Ovary (tissue), 9 donors: ENCODE measurements around the gene PPIL6. TPM values are rescaled to one million over a fixed set of nuclear protein-coding genes. Genes with fewer than 3 reads are reported as not detected.

ENCODE experiments used
- DNase-seq, 5 donors: peaks; one replicate each; pipeline ENCODE4 v3.0.0-alpha.2; 2019 to 2020
- H3K27ac ChIP-seq, 2 donors: fragments of 200-600 bp; one replicate each; pipeline versions ENCODE4 v1.5.1 to v1.8.0; 2019 to 2022
- H3K27me3 ChIP-seq: fragments of 200-600 bp; one replicate; pipeline ENCODE4 v1.8.0; 2022
- H3K36me3 ChIP-seq: fragments of 200-600 bp; sonication (generic); one replicate; pipeline ENCODE4 v1.5.1; 2019
- H3K4me1 ChIP-seq: one replicate; pipeline ENCODE4 v1.8.1; 2013; ENCODE audit warnings: mild to moderate bottlenecking, moderate library complexity; ENCODE audit not compliant: insufficient read depth
- H3K4me3 ChIP-seq: fragments of 200-600 bp; sonication (generic); one replicate; pipeline ENCODE4 v1.5.1; 2017
- H3K9me3 ChIP-seq, 2 donors: fragments of 200-600 bp in 1 of 2; sonication (generic) in 1 of 2; one replicate each; pipeline versions ENCODE4 v1.5.1 to v1.8.1; 2013 to 2019; ENCODE audit warnings: mild to moderate bottlenecking in 1 of 2, moderate library complexity in 1 of 2
- EP300 ChIP-seq: sonication (generic); formaldehyde crosslinking; IDR thresholded peaks from one replicate; pipeline ENCODE4 v1.6.1; 2017; ENCODE audit warnings: antibody characterized with exemption
- POLR2A ChIP-seq: fragments of 450-650 bp; IDR thresholded peaks from one replicate; pipeline ENCODE4 v1.6.1; 2017; ENCODE audit warnings: antibody characterized with exemption, mild to moderate bottlenecking, moderate library complexity
- WGBS, 3 donors: extraction: QIAGEN DNeasy Blood & Tissue Kit in 1 of 3; methylation state at CpG; one replicate each; pipeline versions ENCODE4 v1.1.5 to v1.1.7; 2013 to 2017; 5-methylcytosine and 5-hydroxymethylcytosine counted together
- intact Hi-C, 4 donors: fragments of 100-400 bp; cut with DNase I; formaldehyde crosslinking; loops; one replicate each; pipeline versions ENCODE4 v1.11.0 to v1.15.1; 2022 to 2023
- polyA plus RNA-seq, 2 donors: library from polyadenylated mRNA; stranded (reverse); fragments of 200-250 nt in 1 of 2; fragments of 350-450 nt in 1 of 2; fragmentation: Illumina TruSeq in 1 of 2; extraction: RNeasy Lipid Tissue Mini Kit (QIAGEN cat#74804) in 1 of 2; gene quantifications; one replicate each; pipeline ENCODE4 v1.2.3, GENCODE V29; 2013 to 2014
- total RNA-seq, 7 donors: library from RNA; depleted of rRNA in 2 of 7; stranded (reverse); fragments of >200 nt in 2 of 7; fragmentation: NEBNext Ultra II Directional in 3 of 7; extraction: Animal tissue kit (Norgen Biotek cat#: 25700) in 3 of 7; gene quantifications; one replicate each; pipeline versions ENCODE4 v1.1.0 to v1.2.4, GENCODE V29; 2016 to 2023
- TF ChIP-seq, protein P1 (sequence below), 3 donors: fragments of 450-650 bp in 2 of 3; fragments of 200-600 bp in 1 of 3; IDR thresholded peaks; one replicate each; pipeline versions ENCODE4 v1.5.1 to v1.8.0; 2016 to 2022; ENCODE audit warnings: antibody characterized with exemption in 3 of 3, mild to moderate bottlenecking in 1 of 3
- donor health status: DM: no; HTN: no; CAD: no; lungs with moderate emphysema.
- donor health status: DM: no; HTN: no; CAD: no.
- donor health status: Bipolar disorder and iron deficiency.
- donor health status: DM: yes; HTN: yes; CAD: no.
- donor health status: DM: no; HTN: no; CAD: no.
- donor health status: DM: yes; HTN: yes; CAD: no.

The PPIL6 gene
- total and polyA plus RNA-seq, 9 donors: 6.3 to 29.8 (median 10.9) TPM

- H3K27me3 ChIP-seq: no peaks in the 10 kb centered on the region
- no peak overlapping the region for H3K4me3 ChIP-seq
- intact Hi-C loops: no loop called here
- TF ChIP-seq, protein P1, sequence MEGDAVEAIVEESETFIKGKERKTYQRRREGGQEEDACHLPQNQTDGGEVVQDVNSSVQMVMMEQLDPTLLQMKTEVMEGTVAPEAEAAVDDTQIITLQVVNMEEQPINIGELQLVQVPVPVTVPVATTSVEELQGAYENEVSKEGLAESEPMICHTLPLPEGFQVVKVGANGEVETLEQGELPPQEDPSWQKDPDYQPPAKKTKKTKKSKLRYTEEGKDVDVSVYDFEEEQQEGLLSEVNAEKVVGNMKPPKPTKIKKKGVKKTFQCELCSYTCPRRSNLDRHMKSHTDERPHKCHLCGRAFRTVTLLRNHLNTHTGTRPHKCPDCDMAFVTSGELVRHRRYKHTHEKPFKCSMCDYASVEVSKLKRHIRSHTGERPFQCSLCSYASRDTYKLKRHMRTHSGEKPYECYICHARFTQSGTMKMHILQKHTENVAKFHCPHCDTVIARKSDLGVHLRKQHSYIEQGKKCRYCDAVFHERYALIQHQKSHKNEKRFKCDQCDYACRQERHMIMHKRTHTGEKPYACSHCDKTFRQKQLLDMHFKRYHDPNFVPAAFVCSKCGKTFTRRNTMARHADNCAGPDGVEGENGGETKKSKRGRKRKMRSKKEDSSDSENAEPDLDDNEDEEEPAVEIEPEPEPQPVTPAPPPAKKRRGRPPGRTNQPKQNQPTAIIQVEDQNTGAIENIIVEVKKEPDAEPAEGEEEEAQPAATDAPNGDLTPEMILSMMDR (IDR thresholded peaks at IDR 0.05): no peak
- TF ChIP-seq POLR2A: no peak
- no peaks in the 10 kb centered on the region for H3K36me3 ChIP-seq
- no peak overlapping the region for H3K27ac ChIP-seq
- peaks cover 3% of the 10 kb centered on the region for H3K4me1 ChIP-seq
- DNase-seq: no peak
- 66 to 80% (median 80%) methylated on average over 4 of the region's 4 CpGs for WGBS, 3 donors
- no peaks in the 10 kb centered on the region for H3K9me3 ChIP-seq
Measured at GRCh38 chr6:109374326-109374892, 66.0 kb downstream of the PPIL6 start.

DNA sequence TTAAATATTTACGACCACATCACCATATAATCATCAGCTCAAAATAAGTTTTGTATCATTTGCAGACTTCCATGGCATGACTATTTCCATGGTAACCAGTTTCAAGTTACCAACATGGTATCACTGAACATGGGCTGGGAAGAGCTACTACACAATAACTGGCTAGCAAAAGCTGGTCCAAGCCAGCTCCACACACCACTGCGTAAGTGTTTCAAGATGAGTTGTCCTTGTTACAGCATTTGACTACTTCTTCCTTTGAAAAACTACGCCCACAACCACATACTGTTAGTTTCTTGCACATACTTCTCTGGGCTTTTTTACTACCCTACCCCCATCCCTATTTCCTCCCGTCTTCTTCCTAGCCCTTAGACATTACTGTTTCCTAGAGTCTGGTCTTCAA lies 66.7 kb downstream of the PPIL6 start:
- H3K4me3 ChIP-seq: no peak overlapping the region
- H3K36me3 ChIP-seq: no peaks in the 10 kb centered on the region
- 91 to 95% (median 95%) methylated on average over 4 of the region's 4 CpGs for WGBS, 3 donors
- H3K4me1 ChIP-seq: peaks cover 3% of the 10 kb centered on the region
- no peaks in the 10 kb centered on the region for H3K27me3 ChIP-seq
- DNase-seq: no peak
- TF ChIP-seq EP300: no peak
- TF ChIP-seq POLR2A: no peak
- TF ChIP-seq, protein P1 (IDR thresholded peaks at IDR 0.05): no peak
- H3K9me3 ChIP-seq: no peaks in the 10 kb centered on the region
- intact Hi-C loops: no loop called here
- H3K27ac ChIP-seq: no peak overlapping the region

DNA sequence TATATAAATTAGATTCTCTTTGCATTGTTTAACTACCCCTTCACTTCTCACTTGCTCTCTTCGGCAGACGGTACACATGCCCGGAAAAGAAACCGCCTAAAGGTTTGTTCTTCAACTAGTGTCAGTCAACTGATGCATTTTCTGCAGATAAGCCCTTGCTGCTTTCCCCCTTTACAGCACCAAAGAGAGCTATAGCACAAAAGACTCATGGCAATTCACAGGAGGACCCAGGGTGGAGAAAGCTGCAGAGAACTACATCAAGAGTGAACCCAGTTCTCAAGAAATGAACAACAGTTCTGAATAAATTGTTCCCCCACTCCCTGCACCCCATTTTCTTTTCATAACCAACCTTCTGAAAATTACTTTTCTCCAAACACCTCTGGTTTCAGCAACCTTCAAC lies 67.1 kb downstream of the PPIL6 start:
- Histone ChIP-seq H3K4me3 (no peak overlapping the region), H3K36me3 (no peaks in the 10 kb centered on the region), H3K4me1 (peaks cover 3% of the 10 kb centered on the region), H3K27ac (no peak overlapping the region), H3K9me3 (no peaks in the 10 kb centered on the region), H3K27me3 (no peaks in the 10 kb centered on the region)
- intact Hi-C loops: no loop called here
- TF ChIP-seq, protein P1 (IDR thresholded peaks at IDR 0.05): no peak
- TF ChIP-seq POLR2A (no peak), EP300 (no peak)
- 86 to 94% (median 92%) methylated on average over 4 of the region's 4 CpGs for whole genome bisulfite sequencing, 3 donors
- DNase-seq: no peak

DNA sequence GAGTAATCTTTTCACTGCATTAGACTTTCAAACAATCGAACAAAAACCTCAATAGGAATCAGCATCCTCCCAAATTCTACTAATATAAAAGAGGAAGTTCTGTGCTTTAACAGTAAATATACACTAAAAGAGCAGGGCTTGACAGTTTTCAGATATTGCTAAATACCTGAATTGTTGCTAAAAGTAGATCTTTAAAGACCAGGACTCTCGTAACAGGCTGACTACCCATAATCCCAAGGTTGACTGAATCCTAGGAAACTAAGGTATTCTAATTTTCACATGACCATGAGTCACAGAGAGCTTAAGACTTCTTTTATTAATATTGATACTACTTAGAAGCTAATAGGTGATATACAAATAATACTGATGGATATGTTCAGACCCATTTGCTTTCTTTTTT lies 68.3 kb downstream of the PPIL6 start:
- H3K9me3 ChIP-seq: no peaks in the 10 kb centered on the region
- H3K27me3 ChIP-seq: no peaks in the 10 kb centered on the region
- peaks cover 3% of the 10 kb centered on the region for H3K4me1 ChIP-seq
- intact Hi-C loops: no loop called here
- 45 to 63% (median 56%) methylated on average over 2 of the region's 2 CpGs for WGBS, 3 donors
- DNase-seq: no peak
- no peaks in the 10 kb centered on the region for H3K36me3 ChIP-seq
- H3K27ac ChIP-seq: no peak overlapping the region
- no peak for TF ChIP-seq POLR2A
- no peak for TF ChIP-seq EP300
- TF ChIP-seq, protein P1 (IDR thresholded peaks at IDR 0.05): no peak
- H3K4me3 ChIP-seq: no peak overlapping the region
